ENCODE measurements around the gene SLC1A7.

- TF ChIP-seq, protein P1, sequence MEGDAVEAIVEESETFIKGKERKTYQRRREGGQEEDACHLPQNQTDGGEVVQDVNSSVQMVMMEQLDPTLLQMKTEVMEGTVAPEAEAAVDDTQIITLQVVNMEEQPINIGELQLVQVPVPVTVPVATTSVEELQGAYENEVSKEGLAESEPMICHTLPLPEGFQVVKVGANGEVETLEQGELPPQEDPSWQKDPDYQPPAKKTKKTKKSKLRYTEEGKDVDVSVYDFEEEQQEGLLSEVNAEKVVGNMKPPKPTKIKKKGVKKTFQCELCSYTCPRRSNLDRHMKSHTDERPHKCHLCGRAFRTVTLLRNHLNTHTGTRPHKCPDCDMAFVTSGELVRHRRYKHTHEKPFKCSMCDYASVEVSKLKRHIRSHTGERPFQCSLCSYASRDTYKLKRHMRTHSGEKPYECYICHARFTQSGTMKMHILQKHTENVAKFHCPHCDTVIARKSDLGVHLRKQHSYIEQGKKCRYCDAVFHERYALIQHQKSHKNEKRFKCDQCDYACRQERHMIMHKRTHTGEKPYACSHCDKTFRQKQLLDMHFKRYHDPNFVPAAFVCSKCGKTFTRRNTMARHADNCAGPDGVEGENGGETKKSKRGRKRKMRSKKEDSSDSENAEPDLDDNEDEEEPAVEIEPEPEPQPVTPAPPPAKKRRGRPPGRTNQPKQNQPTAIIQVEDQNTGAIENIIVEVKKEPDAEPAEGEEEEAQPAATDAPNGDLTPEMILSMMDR (IDR thresholded peaks at IDR 0.05): no peak
- TF ChIP-seq POLR2A (IDR thresholded peaks at IDR 0.05) (no peak), POLR2AphosphoS5 (IDR thresholded peaks at IDR 0.05) (no peak)
Observed at GRCh38 chr1:53187401-53187800, 45.0 kb upstream of the SLC1A7 start.

Data from sigmoid colon (tissue), 4 donors.